Measurements from ENCODE around the gene NLRP1.

NLRP1 gene

GRCh38 chr17:5600041-5600440 lies 15.7 kb upstream of the NLRP1 start:
- H3K9ac ChIP-seq (ENCODE audit: low read depth, low read length, poor library complexity, severe bottlenecking): no peak overlapping the region
- H3K4me1 ChIP-seq (ENCODE audit: insufficient read depth, low read length, poor library complexity, severe bottlenecking): no peaks in the 10 kb centered on the region
- no peaks in the 10 kb centered on the region for H3K9me2 ChIP-seq (replicated peaks; ENCODE audit: low read depth, low read length)
- no peaks in the 10 kb centered on the region for H3F3A ChIP-seq (ENCODE audit: low read depth)
- H3K4me3 ChIP-seq (ENCODE audit: low read length, poor library complexity, severe bottlenecking): no peak overlapping the region
- no peak for TF ChIP-seq CTCF (conservative IDR thresholded peaks at IDR 0.05; ENCODE audit: low read length)
- TF ChIP-seq EZH2phosphoT487 (IDR thresholded peaks at IDR 0.05; ENCODE audit: borderline replicate concordance): no peak
- no peak overlapping the region for H3K4me2 ChIP-seq (ENCODE audit: low read depth, low read length, poor library complexity, severe bottlenecking)
- no peak overlapping the region for H2AFZ ChIP-seq (ENCODE audit: low read length)
- no peaks in the 10 kb centered on the region for H3K9me3 ChIP-seq (ENCODE audit: insufficient read depth, low read depth, low read length)
- H3K36me3 ChIP-seq (ENCODE audit: insufficient read depth, low read length): no peaks in the 10 kb centered on the region
- no peaks in the 10 kb centered on the region for H4K20me1 ChIP-seq (ENCODE audit: insufficient read depth, low read length, poor library complexity, severe bottlenecking)
- H3K27me3 ChIP-seq (ENCODE audit: insufficient read depth, low read length, poor library complexity, severe bottlenecking): no peaks in the 10 kb centered on the region
- no peaks in the 10 kb centered on the region for H3K79me2 ChIP-seq (ENCODE audit: insufficient read depth, low read length)

- H2AFZ ChIP-seq (ENCODE audit: low read length): no peak overlapping the region
- no peak overlapping the region for H3K4me3 ChIP-seq (ENCODE audit: low read length, poor library complexity, severe bottlenecking)
- no peak for TF ChIP-seq EZH2phosphoT487 (IDR thresholded peaks at IDR 0.05; ENCODE audit: borderline replicate concordance)
- TF ChIP-seq CTCF (conservative IDR thresholded peaks at IDR 0.05; ENCODE audit: low read length): no peak
- H3K79me2 ChIP-seq (ENCODE audit: insufficient read depth, low read length): no peaks in the 10 kb centered on the region
- H3K9me3 ChIP-seq (ENCODE audit: insufficient read depth, low read depth, low read length): no peaks in the 10 kb centered on the region
- H3K4me1 ChIP-seq (ENCODE audit: insufficient read depth, low read length, poor library complexity, severe bottlenecking): no peaks in the 10 kb centered on the region
- no peaks in the 10 kb centered on the region for H3K9me2 ChIP-seq (replicated peaks; ENCODE audit: low read depth, low read length)
- H3K4me2 ChIP-seq (ENCODE audit: low read depth, low read length, poor library complexity, severe bottlenecking): no peak overlapping the region
- no peak overlapping the region for H3K9ac ChIP-seq (ENCODE audit: low read depth, low read length, poor library complexity, severe bottlenecking)
- H3K27me3 ChIP-seq (ENCODE audit: insufficient read depth, low read length, poor library complexity, severe bottlenecking): no peaks in the 10 kb centered on the region
- no peaks in the 10 kb centered on the region for H3F3A ChIP-seq (ENCODE audit: low read depth)
- no peaks in the 10 kb centered on the region for H3K36me3 ChIP-seq (ENCODE audit: insufficient read depth, low read length)
- H4K20me1 ChIP-seq (ENCODE audit: insufficient read depth, low read length, poor library complexity, severe bottlenecking): no peaks in the 10 kb centered on the region
These were observed 14.1 kb upstream of the NLRP1 start for GRCh38 chr17:5598457-5598856.

GRCh38 chr17:5596421-5596820 lies 12.1 kb upstream of the NLRP1 start:
- no peaks in the 10 kb centered on the region for H3K36me3 ChIP-seq (ENCODE audit: insufficient read depth, low read length)
- no peaks in the 10 kb centered on the region for H3K27me3 ChIP-seq (ENCODE audit: insufficient read depth, low read length, poor library complexity, severe bottlenecking)
- no peak overlapping the region for H3K4me2 ChIP-seq (ENCODE audit: low read depth, low read length, poor library complexity, severe bottlenecking)
- no peak overlapping the region for H3K4me3 ChIP-seq (ENCODE audit: low read length, poor library complexity, severe bottlenecking)
- H2AFZ ChIP-seq (ENCODE audit: low read length): no peak overlapping the region
- no peak for TF ChIP-seq EZH2phosphoT487 (IDR thresholded peaks at IDR 0.05; ENCODE audit: borderline replicate concordance)
- no peak for TF ChIP-seq CTCF (conservative IDR thresholded peaks at IDR 0.05; ENCODE audit: low read length)
- no peaks in the 10 kb centered on the region for H4K20me1 ChIP-seq (ENCODE audit: insufficient read depth, low read length, poor library complexity, severe bottlenecking)
- H3F3A ChIP-seq (ENCODE audit: low read depth): no peaks in the 10 kb centered on the region
- no peaks in the 10 kb centered on the region for H3K9me3 ChIP-seq (ENCODE audit: insufficient read depth, low read depth, low read length)
- H3K79me2 ChIP-seq (ENCODE audit: insufficient read depth, low read length): no peaks in the 10 kb centered on the region
- H3K9me2 ChIP-seq (replicated peaks; ENCODE audit: low read depth, low read length): no peaks in the 10 kb centered on the region
- H3K4me1 ChIP-seq (ENCODE audit: insufficient read depth, low read length, poor library complexity, severe bottlenecking): no peaks in the 10 kb centered on the region
- no peak overlapping the region for H3K9ac ChIP-seq (ENCODE audit: low read depth, low read length, poor library complexity, severe bottlenecking)

All from Loucy (cell line).